Mesothelial cell of epicardium (in vitro differentiated cells): ENCODE results near the gene CTTN. TPM values are rescaled to one million over a fixed set of nuclear protein-coding genes. Genes with fewer than 3 reads are reported as not detected.

Experiments used
- DNase-seq, 2 experiments: peaks; one replicate each; pipeline ENCODE4 v3.0.0; 2021; ENCODE audit warnings: low spot score in 2 of 2; ENCODE audit not compliant: unreplicated experiment in 2 of 2
- H3K27ac Mint-ChIP-seq: 2 replicates; pipeline ENCODE4 v1.8.0; 2021; ENCODE audit warnings: mixed read lengths
- H3K27me3 Mint-ChIP-seq: 2 replicates; pipeline ENCODE4 v1.8.0; 2021; ENCODE audit warnings: low read depth, mixed read lengths
- H3K36me3 Mint-ChIP-seq: 2 replicates; pipeline ENCODE4 v1.8.0; 2021; ENCODE audit warnings: mixed read lengths
- H3K4me1 Mint-ChIP-seq: 2 replicates; pipeline ENCODE4 v1.8.0; 2021; ENCODE audit warnings: mixed read lengths
- H3K4me3 Mint-ChIP-seq: 2 replicates; pipeline ENCODE4 v1.8.0; 2021; ENCODE audit warnings: mild to moderate bottlenecking, moderate library complexity, mixed read lengths
- H3K9me3 Mint-ChIP-seq: 2 replicates; pipeline ENCODE4 v1.8.0; 2021; ENCODE audit warnings: mixed read lengths
- total RNA-seq: library from RNA; stranded (reverse); gene quantifications from 3 replicates; pipeline ENCODE4 v1.2.1, GENCODE V29; 2021
- TF ChIP-seq, protein P1 (sequence below): fragments of 200-600 bp; sonication (generic); IDR thresholded peaks from one replicate; pipeline ENCODE4 v1.5.0; 2021; ENCODE audit warnings: antibody characterized with exemption; ENCODE audit not compliant: unreplicated experiment

The CTTN gene
- total RNA-seq, 1 donor from 2014 or later: 318 TPM

DNA sequence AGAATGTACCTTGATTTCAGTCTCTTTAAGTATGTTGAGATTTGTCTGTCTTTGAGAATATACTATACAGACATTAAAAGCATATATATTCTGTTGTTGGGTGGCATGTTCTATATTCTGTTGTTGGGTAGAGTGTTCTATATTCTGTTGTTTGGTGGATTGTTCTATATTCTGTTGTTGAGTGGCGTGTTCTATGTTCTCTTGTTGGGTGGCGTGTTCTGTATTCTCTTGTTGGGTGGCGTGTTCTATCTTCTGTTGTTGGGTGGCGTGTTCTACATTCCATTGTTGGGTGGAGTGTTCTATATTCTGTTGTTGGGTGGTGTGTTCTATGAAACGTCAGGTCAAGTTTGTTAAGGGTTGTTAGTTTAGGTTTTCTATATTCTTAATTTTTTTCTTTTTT is 27.1 kb upstream of the CTTN start:
- peaks cover 57% of the 10 kb centered on the region for H3K36me3 Mint-ChIP-seq
- H3K27me3 Mint-ChIP-seq: no peaks in the 10 kb centered on the region
- H3K4me1 Mint-ChIP-seq: no peaks in the 10 kb centered on the region
- TF ChIP-seq, protein P1, sequence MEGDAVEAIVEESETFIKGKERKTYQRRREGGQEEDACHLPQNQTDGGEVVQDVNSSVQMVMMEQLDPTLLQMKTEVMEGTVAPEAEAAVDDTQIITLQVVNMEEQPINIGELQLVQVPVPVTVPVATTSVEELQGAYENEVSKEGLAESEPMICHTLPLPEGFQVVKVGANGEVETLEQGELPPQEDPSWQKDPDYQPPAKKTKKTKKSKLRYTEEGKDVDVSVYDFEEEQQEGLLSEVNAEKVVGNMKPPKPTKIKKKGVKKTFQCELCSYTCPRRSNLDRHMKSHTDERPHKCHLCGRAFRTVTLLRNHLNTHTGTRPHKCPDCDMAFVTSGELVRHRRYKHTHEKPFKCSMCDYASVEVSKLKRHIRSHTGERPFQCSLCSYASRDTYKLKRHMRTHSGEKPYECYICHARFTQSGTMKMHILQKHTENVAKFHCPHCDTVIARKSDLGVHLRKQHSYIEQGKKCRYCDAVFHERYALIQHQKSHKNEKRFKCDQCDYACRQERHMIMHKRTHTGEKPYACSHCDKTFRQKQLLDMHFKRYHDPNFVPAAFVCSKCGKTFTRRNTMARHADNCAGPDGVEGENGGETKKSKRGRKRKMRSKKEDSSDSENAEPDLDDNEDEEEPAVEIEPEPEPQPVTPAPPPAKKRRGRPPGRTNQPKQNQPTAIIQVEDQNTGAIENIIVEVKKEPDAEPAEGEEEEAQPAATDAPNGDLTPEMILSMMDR: no peak
- H3K4me3 Mint-ChIP-seq: no peak overlapping the region
- no peak overlapping the region for H3K27ac Mint-ChIP-seq
- peaks cover 18% of the 10 kb centered on the region for H3K9me3 Mint-ChIP-seq
- DNase-seq: no peak

DNA sequence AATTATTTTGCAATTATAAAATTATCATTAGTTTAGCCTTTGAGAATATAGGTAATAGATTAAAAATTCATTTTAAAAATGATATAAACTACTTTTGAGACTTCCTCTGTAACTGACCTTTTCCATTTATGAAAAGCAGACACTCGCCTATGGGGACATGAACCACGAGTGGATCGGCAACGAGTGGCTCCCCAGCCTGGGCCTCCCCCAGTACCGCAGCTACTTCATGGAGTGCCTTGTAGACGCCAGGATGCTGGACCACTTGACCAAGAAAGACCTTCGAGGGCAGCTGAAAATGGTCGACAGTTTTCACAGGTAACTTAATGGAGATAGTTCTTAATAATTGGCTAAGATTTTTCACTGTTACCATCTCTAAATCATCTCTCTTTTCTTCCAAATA is 26.3 kb upstream of the CTTN start:
- Mint-ChIP-seq H3K36me3 (peaks cover 58% of the 10 kb centered on the region), H3K4me3 (no peak overlapping the region), H3K4me1 (no peaks in the 10 kb centered on the region), H3K27ac (no peak overlapping the region), H3K9me3 (peaks cover 18% of the 10 kb centered on the region), H3K27me3 (no peaks in the 10 kb centered on the region)
- no peak for DNase-seq
- TF ChIP-seq, protein P1: no peak

DNA sequence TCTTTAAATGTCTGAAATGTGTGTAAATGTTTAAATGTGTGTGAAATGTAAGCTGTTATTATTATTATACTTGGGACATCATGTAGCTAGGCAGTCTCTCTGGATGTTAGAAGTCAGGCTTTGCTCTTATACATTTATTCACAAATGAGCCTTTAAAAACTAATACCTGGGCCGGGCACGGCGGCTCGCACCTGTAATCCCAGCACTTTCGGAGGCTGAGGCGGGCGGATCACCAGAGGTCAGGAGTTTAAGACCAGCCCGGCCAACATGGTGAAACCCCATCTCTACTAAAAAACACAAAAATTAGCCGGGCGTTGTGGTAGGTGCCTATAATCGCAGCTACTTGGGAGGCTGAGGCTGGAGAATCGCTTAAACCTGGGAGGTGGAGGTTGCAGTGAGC is 21.7 kb upstream of the CTTN start:
- Mint-ChIP-seq H3K4me3 (no peak overlapping the region), H3K27me3 (no peaks in the 10 kb centered on the region), H3K9me3 (peaks cover 5% of the 10 kb centered on the region), H3K4me1 (peaks cover 3% of the 10 kb centered on the region), H3K36me3 (peaks cover 41% of the 10 kb centered on the region), H3K27ac (no peak overlapping the region)
- TF ChIP-seq, protein P1: no peak
- DNase-seq: no peak

DNA sequence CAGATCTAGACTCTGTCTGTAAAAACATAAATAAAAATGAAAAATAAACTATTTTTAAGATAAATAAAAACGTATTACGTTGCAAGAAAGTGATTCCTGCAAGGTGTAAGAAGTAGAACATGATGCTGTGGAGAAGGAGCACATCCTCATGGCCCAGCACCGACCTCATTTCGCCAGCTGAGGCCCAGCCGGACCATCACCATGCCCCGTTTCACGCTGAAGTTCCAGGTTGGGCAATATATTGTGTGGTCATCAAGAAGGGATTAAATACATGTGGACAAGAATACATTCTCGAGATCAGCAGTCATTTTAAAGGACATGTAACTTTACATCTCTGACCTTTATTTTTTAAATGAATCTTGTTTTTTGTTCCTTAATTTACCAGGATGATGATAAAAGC is 20.7 kb upstream of the CTTN start:
- DNase-seq: no peak
- H3K9me3 Mint-ChIP-seq: peaks cover 3% of the 10 kb centered on the region
- TF ChIP-seq, protein P1: no peak
- no peak overlapping the region for H3K4me3 Mint-ChIP-seq
- H3K27me3 Mint-ChIP-seq: no peaks in the 10 kb centered on the region
- peaks cover 13% of the 10 kb centered on the region for H3K4me1 Mint-ChIP-seq
- peaks cover 34% of the 10 kb centered on the region for H3K36me3 Mint-ChIP-seq
- no peak overlapping the region for H3K27ac Mint-ChIP-seq

DNA sequence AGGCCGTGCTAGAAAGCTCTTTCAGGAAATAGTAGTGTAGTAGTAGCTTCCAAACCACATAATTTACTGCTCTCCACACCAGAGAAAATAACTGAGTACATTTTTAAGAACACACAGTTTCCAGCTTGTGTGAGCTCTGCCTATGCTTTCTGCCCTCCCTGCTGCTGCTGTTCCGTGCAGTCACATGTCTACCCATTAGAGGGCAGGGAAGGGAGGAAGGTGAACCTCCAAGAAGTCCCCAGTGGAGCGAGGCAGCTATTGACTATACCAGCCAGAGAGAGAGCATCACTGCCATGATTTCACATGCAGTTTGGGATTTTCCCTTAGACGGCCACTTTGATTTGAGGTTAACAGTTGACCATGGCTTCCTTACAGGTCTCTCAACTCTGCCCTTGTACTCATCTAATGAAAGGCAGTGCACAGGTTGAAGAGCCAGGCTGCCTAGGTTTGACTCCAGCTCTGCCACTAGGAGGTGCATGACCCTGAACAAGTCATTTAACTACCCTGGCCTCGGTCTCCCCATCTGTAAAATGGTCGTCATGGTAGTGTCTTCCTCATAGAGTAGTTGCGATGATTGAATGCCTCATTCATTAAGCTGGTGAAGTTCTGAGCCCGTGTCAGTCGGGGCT is 19.7 kb upstream of the CTTN start:
- H3K9me3 Mint-ChIP-seq: no peaks in the 10 kb centered on the region
- peaks cover 16% of the 10 kb centered on the region for H3K4me1 Mint-ChIP-seq
- DNase-seq: no peak
- H3K36me3 Mint-ChIP-seq: peaks cover 27% of the 10 kb centered on the region
- no peak overlapping the region for H3K27ac Mint-ChIP-seq
- TF ChIP-seq, protein P1: no peak
- no peaks in the 10 kb centered on the region for H3K27me3 Mint-ChIP-seq
- no peak overlapping the region for H3K4me3 Mint-ChIP-seq

DNA sequence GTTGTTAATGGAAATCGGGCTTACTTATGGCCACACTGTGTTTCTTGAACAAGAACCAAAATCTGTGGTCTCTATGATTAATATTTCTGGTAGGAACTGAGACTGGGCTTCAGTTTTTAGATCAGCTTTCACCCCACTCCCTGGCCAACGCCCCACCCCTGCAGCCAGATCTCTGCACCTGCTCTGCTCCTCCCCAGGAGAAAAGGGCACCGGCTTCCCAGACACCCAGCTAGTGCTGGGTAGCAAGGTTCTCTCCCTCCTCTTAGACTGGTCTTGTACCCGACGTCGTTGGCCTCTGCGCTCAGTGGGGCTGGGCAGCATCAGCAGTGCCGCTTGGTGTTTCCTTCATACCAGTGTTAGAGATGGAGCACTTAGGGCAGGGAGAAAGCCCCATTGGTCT is 17.0 kb upstream of the CTTN start:
- DNase-seq: no peak
- H3K36me3 Mint-ChIP-seq: peaks cover 24% of the 10 kb centered on the region
- no peaks in the 10 kb centered on the region for H3K9me3 Mint-ChIP-seq
- no peak overlapping the region for H3K4me3 Mint-ChIP-seq
- H3K27me3 Mint-ChIP-seq: no peaks in the 10 kb centered on the region
- TF ChIP-seq, protein P1: no peak
- peaks cover 16% of the 10 kb centered on the region for H3K4me1 Mint-ChIP-seq
- peak overlapping the region; percentile 95 for H3K27ac Mint-ChIP-seq
